Neural cell (in vitro differentiated cells): Measurements from ENCODE around the gene GRAMD2A.

Experiments used
- CTCF ChIP-seq: fragments of 450-650 bp; IDR thresholded peaks from 2 replicates; pipeline ENCODE4 v1.5.1; 2014; ENCODE audit warnings: antibody characterized with exemption, mild to moderate bottlenecking, moderate library complexity; ENCODE audit not compliant: poor library complexity, severe bottlenecking
- EP300 ChIP-seq: fragments of 450-650 bp; conservative IDR thresholded peaks from 2 replicates; pipeline ENCODE4 v1.6.1; 2014; ENCODE audit warnings: antibody characterized with exemption, mild to moderate bottlenecking, moderate library complexity; ENCODE audit not compliant: poor library complexity, severe bottlenecking
- POLR2AphosphoS5 ChIP-seq: IDR thresholded peaks from 2 replicates; pipeline ENCODE4 v1.6.1; 2012
- RAD21 ChIP-seq: fragments of 450-650 bp; conservative IDR thresholded peaks from 2 replicates; pipeline ENCODE4 v1.6.1; 2014; ENCODE audit warnings: antibody characterized with exemption, mild to moderate bottlenecking, moderate library complexity

- TF ChIP-seq EP300, result no peak
- no peak for TF ChIP-seq CTCF
- TF ChIP-seq RAD21, result no peak
- no peak for TF ChIP-seq POLR2AphosphoS5
Measured at GRCh38 chr15:72146221-72146620, 51.4 kb downstream of the GRAMD2A start.
